ENCODE data around the gene PDE6C. TPM values are rescaled to one million over a fixed set of nuclear protein-coding genes. Genes with fewer than 3 reads are reported as not detected.

Gene PDE6C
- total RNA-seq, 2 donors from 2014 or later = not detected

GRCh38 chr10:93630625-93631557, 18.6 kb downstream of the PDE6C start:
- DNase-seq = no peak
- intact Hi-C loops (cut with DNase I) = no loop called here
- H3K36me3 ChIP-seq = no peaks in the 10 kb centered on the region
- no peak for TF ChIP-seq CTCF (IDR thresholded peaks at IDR 0.05)
- no peaks in the 10 kb centered on the region for H3K9me3 ChIP-seq
- no peak overlapping the region for H3K9ac ChIP-seq (ENCODE audit: low read depth in 2 of 2, low read length in 2 of 2)
- H3K27ac ChIP-seq = no peak overlapping the region
- no peak overlapping the region for H3K4me3 ChIP-seq
- no peaks in the 10 kb centered on the region for H3K4me1 ChIP-seq
- no peaks in the 10 kb centered on the region for H3K27me3 ChIP-seq

- Histone ChIP-seq H3K4me3 (no peak overlapping the region), H3K36me3 (no peaks in the 10 kb centered on the region), H3K4me1 (no peaks in the 10 kb centered on the region), H3K27ac (no peak overlapping the region), H3K27me3 (no peaks in the 10 kb centered on the region), H3K9ac (ENCODE audit: low read depth in 2 of 2, low read length in 2 of 2) (no peak overlapping the region), H3K9me3 (no peaks in the 10 kb centered on the region)
- intact Hi-C loops (cut with DNase I) = no loop called here
- no peak for TF ChIP-seq CTCF (IDR thresholded peaks at IDR 0.05)
- no peak for DNase-seq
Observed at GRCh38 chr10:93639791-93640190, 27.5 kb downstream of the PDE6C start.

GRCh38 chr10:93652857-93653256, 40.5 kb downstream of the PDE6C start:
- no peaks in the 10 kb centered on the region for H3K9me3 ChIP-seq
- DNase-seq = no peak
- no peaks in the 10 kb centered on the region for H3K27me3 ChIP-seq
- TF ChIP-seq CTCF (IDR thresholded peaks at IDR 0.05) = no peak
- H3K27ac ChIP-seq = no peak overlapping the region
- no peaks in the 10 kb centered on the region for H3K4me1 ChIP-seq
- intact Hi-C loops (cut with DNase I) = no loop called here
- H3K9ac ChIP-seq (ENCODE audit: low read depth in 2 of 2, low read length in 2 of 2) = no peak overlapping the region
- H3K4me3 ChIP-seq = no peak overlapping the region
- H3K36me3 ChIP-seq = no peaks in the 10 kb centered on the region

GRCh38 chr10:93654201-93654600, 41.9 kb downstream of the PDE6C start:
- Histone ChIP-seq H3K4me1 (no peaks in the 10 kb centered on the region), H3K9me3 (no peaks in the 10 kb centered on the region), H3K4me3 (no peak overlapping the region), H3K27ac (no peak overlapping the region), H3K27me3 (no peaks in the 10 kb centered on the region), H3K9ac (ENCODE audit: low read depth in 2 of 2, low read length in 2 of 2) (no peak overlapping the region), H3K36me3 (no peaks in the 10 kb centered on the region)
- no peak for TF ChIP-seq CTCF (IDR thresholded peaks at IDR 0.05)
- intact Hi-C loops (cut with DNase I) = no loop called here
- DNase-seq = no peak

GRCh38 chr10:93656155-93656554, 43.8 kb downstream of the PDE6C start:
- Histone ChIP-seq H3K9ac (ENCODE audit: low read depth in 2 of 2, low read length in 2 of 2) (no peak overlapping the region), H3K36me3 (no peaks in the 10 kb centered on the region), H3K27me3 (no peaks in the 10 kb centered on the region), H3K27ac (no peak overlapping the region), H3K4me1 (no peaks in the 10 kb centered on the region), H3K9me3 (no peaks in the 10 kb centered on the region), H3K4me3 (no peak overlapping the region)
- intact Hi-C loops (cut with DNase I) = no loop called here
- no peak for DNase-seq
- TF ChIP-seq CTCF (IDR thresholded peaks at IDR 0.05) = no peak

Measured in colonic mucosa (tissue), 4 donors.